Panc1 (cell line): ENCODE data around the gene UBE2Q1.

ENCODE experiments used
- CTCF ChIP-seq: fragments of 450-650 bp; IDR thresholded peaks from 2 replicates; pipeline ENCODE4 v1.5.1; 2017; ENCODE audit warnings: mild to moderate bottlenecking
- POLR2AphosphoS5 ChIP-seq: IDR thresholded peaks from 2 replicates; pipeline ENCODE4 v1.6.1; 2012; ENCODE audit warnings: mild to moderate bottlenecking, low read depth, low read length, moderate library complexity
- REST ChIP-seq, 2 experiments: IDR thresholded peaks; 2 replicates each; pipeline ENCODE4 v1.6.1; 2011 to 2012; ENCODE audit warnings: low read depth in 2 of 2, control low read depth in 1 of 2, low read length in 1 of 2, mild to moderate bottlenecking in 1 of 2, moderate library complexity in 1 of 2; ENCODE audit not compliant: insufficient read depth in 1 of 2
- SIN3A ChIP-seq: IDR thresholded peaks from 2 replicates; pipeline ENCODE4 v1.6.1; 2012; ENCODE audit warnings: low read depth, mild to moderate bottlenecking, low read length, moderate library complexity, borderline replicate concordance; ENCODE audit not compliant: insufficient read depth
- TCF7L2 ChIP-seq: IDR thresholded peaks from 2 replicates; pipeline ENCODE4 v1.6.1; 2011; ENCODE audit warnings: mild to moderate bottlenecking, low read depth, low read length, inconsistent platforms

- TF ChIP-seq CTCF, result no peak
- no peak for TF ChIP-seq TCF7L2
- TF ChIP-seq REST (IDR thresholded peaks at IDR 0.05; ENCODE audit: insufficient read depth in 1 of 2, low read depth in 2 of 2, low read length in 1 of 2), result no peak
- TF ChIP-seq SIN3A, result no peak
- 0 out of 2 replicates have a peak, but pooled peaks have one; percentile 21 for TF ChIP-seq POLR2AphosphoS5
Observed at GRCh38 chr1:154579374-154579773, 20.9 kb upstream of the UBE2Q1 start.
